Left renal cortex interstitium (tissue), 4 donors: ENCODE results near the gene GPSM1. TPM values are rescaled to one million over a fixed set of nuclear protein-coding genes. Genes with fewer than 3 reads are reported as not detected.
"Not testable (repeated sequence)": the region's sequence is repeated elsewhere in the genome, so short reads cannot be mapped to it uniquely, and the experiment has no call there.

Experiments
- DNase-seq, 4 donors: peaks; one replicate each; pipeline ENCODE4 v3.0.0-alpha.2; 2013; ENCODE audit warnings: low read depth in 4 of 4, low spot score in 2 of 4, missing footprints in 1 of 4
- polyA plus RNA-seq, 4 donors: library from polyadenylated mRNA; unstranded; fragments of 120-200 nt; gene quantifications; one replicate each; pipeline ENCODE4 v1.2.1, GENCODE V29; 2013; ENCODE audit not compliant: insufficient read length in 4 of 4

Gene GPSM1
- polyA plus RNA-seq, 4 donors, result 22.7 to 48.8 (median 42.0) TPM

DNA sequence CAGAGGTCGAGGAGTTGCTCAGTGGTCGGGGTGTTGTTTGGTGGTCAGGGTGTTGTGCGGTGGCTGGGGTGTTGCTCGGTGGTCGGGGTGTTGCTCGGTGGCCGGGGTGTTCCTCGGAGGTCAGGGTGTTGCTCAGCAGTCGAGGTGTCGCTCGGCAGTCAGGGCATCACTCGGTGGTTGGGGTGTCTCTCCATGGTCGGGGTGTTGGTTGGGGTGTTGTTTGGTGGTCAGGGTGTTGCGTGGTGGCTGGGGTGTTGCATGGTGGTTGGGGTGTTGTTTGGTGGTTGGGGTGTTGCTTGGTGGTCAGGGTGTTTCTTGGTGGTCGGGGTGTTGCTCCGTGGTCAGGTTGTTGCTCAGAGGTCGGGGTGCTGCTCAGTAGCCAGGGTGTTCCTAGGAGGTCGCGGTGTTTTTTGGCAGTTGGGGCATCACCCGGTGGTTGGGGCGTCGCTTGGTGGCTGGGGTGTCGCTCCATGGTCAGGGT lies 11.0 kb upstream of the GPSM1 start:
- no peak for DNase-seq

DNA sequence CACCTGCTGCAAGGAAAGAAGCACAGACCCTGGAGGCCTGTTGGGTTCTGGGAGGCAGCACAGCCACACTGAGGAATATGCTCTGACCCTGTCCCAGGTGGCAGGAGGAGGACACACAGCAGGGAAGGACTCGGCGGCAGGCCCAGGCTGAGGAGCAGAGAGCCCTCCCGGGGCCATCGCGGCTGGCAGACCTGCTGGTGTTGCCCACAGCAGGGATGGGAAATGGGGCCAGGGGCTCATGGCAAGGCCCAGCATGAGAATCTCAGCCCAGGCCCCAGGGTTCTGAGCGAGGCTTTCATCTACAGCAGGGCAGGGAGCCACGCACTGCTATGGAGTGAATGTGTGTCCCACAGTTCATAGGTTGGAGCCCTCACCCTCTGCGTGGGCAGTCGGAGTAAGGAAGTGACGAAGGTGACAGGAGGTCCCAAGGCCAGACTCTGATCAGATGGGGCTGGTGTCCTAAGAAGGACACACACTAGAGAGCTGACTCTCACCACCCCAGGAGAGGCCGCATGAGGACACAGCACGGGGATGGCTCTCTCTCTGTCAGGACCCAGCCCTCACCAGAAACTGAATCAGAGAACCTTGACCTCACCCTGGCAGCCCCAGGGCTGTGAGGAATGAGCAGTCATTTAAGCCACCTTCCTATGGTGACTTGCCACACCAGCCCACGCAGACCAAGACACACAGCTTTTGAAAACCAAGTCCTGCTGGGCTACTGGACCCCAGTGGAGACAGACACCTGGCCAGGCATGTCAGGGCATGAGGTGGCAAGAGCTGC lies 10.3 kb upstream of the GPSM1 start:
- no peak for DNase-seq

DNA sequence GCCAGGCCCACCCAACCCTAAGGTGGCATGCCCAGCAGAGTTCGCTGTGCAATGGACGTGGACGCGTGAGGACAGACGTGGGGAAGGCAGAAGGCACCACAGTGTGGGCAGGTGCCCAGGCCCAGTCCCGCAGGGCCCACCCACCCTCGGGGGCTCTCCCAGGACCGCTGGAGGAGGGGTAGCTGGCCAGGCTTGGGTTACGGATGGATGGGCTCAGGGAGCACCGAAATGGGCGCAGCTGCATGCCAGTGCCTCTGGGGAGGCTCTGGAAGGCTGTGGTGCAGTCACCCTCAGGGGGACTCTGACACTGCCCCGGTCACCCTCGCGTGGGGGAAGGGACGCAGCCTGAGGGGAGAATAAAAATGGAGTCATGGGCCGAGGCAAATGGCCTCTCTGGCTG lies 9.6 kb upstream of the GPSM1 start:
- DNase-seq, result no peak

DNA sequence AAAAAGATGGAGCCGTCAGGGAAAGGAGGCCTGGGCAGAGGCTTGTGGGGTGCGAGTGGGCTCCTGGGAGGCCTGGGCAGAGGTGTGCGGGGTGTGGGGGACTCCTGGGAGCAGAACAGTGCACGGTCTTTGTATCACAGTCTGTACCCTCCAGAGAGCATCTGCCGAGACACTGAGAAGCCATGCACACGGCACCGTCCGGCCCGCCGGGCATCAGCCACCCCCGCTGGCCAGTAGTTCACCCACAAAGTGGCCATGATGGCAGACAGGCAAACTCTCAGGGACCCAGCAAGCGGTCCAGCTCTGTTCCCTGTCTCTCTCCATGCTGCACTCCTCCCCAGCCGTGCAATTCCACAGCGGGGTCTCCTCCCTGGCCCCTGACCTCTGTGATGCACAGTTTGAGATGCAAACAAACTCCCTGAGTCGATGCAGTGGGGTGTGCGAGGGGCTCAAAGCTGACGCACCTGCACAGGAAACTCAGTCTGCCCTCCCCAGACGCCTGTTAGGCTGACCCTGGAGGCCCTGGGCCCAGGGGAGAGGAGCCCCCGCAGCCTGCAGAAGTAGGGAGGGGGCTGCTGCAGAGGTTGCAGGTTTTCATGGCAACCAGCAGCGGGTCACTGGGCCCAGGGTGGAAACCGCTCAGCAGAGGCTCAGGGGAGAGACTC lies 9.1 kb upstream of the GPSM1 start:
- DNase-seq, result no peak

DNA sequence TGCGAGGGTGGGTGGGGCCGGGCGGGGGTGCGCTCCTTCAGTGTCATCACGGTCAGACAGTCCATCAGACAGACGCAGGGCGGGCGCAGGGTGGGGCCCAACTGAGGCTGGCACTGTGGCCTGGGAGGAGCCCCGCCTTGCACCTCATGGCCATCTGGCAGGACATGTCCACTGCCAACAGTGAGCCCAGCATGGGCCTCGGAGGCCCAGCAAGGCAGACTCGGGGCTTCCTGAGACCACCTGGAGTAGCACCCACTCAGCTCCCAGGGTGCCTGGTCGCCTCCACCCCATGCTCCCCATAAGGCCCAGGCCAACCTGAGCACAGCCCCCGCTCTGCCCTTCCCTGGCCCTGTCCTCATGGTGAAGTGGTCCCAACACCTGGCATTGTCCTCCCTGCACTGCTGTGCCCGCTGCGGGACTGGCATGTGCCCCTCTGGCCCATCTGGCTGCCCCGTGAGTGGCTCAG lies 8.5 kb upstream of the GPSM1 start:
- no peak for DNase-seq

DNA sequence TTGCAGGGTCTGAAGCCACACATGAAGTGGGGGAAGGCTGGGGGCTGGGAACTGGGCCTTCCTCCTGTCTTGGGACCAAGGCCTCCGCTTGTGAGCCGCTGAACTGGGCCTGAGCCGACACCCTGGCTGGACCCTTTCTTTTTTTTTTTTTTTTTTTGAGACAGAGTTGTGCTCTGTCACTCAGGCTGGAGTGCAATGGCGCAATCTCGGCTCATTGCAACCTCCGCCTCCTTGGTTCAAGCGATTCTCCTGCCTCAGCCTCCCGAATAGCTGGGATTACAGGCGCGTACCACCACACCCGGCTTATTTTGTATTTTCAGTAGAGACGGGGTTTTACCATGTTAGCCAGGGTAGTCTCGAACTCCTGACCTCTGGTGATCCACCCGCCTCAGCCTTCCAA lies 8.1 kb upstream of the GPSM1 start:
- not testable (repeated sequence) for DNase-seq

DNA sequence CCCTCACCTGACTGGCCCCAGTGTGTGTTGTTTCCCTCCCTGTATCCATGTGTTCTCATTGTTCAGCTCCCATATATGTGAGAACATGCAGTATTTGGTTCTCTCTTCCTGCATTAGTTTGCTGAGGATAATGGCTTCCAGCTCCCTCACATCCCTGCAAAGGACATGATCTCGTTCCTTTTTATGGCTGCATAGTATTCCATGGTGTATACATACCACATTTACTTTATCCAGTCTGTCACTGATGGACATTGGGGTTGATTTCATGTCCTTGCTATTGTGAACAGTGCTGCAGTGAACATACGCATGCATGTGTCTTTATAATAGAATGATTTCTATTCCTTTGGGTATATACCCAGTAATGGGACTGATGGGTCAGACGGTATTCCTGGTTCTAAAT lies 7.4 kb upstream of the GPSM1 start:
- DNase-seq, result not testable (repeated sequence)

DNA sequence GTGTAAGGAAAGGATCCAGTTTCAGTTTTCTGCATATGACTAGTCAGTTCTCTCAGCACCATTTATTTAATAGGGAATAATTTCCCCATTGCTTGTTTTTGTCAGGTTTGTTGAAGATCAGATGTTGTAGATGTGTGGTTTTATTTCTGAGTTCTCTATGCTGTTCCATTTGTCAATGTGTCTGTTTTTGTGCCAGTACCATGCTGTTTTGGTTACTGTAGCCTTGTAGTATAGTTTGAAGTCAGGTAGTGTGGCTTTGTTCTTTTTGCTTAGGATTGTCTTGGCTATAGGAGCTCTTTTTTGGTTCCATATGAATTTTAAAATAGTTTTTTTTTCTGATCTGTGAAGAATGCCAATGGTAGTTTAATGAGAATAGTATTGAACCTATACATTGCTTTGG lies 6.4 kb upstream of the GPSM1 start:
- DNase-seq, result not testable (repeated sequence)

DNA sequence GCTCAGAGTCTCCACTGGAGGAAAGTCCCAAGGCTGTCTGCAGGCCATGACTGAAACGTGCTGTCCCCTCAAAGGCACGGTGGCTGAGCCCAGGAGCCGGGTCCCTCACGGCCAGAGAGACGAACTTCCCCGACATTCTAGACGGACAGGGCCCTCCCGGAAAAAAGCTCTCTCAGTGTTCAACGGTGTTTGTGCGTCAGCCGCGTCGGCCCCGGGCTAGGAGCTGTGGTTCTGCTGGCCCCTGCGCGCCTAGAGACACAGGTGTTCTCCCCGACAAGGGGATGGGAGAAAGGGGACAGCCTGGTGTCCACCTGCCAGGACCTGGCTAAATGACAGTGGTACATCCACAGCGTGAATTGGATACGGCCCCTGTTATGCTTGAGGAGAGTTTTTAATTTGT lies 5.8 kb upstream of the GPSM1 start:
- no peak for DNase-seq

DNA sequence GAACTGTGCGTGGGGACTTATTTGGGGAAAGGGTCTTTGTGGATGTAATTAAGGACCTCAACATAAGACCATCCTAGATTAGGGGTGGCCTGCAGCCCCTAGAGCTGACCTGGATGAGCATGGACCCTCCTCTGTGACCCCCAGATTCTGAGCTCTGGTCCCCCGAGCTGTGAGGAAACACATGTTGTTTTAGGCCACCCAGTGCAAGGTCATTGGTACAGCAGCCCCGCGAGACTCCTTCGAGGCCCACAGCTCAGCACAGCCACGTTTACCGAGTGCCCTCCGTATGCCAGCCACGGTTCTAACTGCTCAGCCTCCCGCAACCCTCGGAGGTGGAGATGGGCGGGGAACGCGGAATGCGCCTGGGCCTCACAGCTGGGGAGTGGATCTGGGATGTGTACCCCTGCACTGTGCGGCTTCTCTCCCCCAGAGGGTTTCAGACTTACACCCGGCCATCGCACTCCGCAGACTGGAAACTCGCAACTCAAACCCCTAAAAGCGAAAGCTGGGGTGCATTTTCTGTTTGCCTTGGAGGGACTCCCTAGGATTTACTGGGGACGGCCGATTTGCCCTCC lies 4.5 kb upstream of the GPSM1 start:
- DNase-seq, result no peak

DNA sequence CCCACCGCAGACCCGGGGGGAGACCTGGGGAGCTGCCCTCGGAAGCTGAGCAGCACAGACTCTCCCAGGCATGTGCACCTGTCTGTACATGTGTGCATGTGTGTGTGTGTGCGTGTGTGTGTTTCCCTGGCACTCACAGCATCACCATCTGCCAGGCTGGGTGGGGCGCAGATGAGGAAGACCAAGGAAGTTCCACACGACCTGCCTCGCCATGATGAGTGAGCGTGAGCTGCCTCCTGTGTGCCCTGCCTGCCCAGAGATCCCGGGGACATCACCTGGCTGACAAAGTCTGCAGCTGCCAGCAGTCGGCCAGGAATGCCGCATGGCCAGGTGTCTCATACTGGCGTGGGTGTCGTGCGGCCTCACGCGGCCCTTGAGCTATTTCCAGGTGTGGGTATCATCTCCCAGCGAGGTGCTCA lies 4.0 kb upstream of the GPSM1 start:
- no peak for DNase-seq

DNA sequence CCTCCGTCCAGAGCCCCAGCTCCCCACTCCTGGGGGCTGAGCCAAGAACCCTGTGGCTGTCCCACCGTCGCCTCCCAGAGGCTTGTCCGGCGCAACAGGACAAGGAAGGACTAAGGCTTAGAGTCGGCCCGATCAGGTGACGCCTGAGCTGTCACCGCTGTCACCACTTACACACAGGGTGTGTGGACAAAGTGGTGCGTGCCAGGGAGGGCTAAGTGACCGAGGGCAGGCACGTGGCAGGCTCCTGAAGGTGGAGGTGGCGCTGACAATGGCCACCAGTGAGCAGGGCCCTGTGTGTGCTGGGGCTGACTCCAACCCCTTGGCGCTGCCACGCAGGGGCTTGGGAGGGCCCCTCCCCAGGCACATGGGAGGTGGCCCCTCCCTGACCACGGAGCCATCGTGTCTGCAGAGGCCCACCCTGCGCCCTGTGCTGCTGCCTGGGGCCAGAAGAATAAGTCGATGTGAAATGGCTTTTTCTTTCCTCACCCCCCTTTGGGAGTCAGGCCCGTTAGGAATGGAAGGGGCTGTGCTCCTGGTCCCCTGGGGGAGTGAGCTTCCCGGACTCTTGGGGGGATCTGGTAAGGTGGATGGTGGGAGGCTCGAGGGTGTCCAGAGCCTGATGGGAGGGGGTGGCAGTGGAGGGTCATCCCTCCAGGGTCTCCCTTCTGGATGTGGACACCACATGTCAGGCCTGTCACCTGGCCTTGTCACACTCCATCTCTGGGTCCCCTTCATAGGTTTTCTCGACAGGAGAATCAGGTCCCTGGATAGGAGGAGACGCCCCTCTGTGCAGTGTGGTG lies 2.6 kb upstream of the GPSM1 start:
- no peak for DNase-seq

DNA sequence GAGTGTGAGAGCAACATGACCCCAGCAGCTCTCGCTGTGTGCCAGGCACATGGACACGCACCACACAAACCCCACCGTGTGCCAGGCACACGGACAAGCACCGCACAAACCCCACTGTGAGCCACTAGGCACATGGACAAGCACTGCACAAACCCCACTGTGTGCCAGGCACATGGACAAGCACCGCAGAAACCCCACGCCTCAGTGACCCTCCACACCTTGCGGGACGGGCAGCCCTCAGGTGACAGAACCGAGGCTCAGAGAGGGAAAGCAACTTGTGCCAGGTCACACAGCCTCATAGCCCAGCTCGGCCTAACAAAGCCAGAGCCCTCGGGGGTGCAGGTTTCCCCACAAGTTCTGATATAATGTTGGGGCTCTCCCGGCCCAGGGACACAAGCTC lies 2.0 kb upstream of the GPSM1 start:
- no peak for DNase-seq

DNA sequence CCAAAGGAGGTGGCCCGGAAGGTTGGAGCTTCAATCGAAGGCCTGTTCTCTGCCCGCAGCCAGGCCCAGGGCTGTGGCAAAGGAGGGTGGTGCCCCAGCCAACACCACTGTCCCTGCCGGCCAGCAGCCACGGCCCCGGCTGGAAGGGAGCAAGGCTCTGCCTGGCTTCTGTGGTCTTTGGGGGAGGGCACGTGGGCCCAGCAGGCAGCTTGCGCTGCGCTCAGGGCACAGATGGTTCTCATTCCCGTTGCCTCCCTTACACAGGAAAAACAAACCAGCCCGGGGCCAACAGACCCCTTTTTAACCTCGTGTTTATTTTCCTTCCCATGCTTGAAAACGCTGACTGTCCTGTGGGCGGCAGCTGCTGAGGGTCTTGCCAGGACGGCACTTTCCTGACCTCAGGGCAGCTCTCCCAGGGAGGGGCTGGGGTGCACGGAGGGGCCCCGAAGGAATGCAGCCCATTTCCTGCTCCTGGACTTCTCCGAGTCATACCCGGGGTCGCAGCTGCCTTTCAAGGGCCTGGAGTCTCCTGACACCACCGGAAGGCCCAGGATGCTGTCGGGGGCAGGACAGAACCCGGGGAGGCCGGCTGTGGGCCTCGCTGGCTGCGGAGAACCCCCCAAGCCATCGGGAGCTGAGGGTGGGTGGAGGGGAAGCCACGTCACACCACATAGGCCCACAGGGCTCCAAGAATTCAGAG lies 1.1 kb upstream of the GPSM1 start:
- DNase-seq, result no peak

DNA sequence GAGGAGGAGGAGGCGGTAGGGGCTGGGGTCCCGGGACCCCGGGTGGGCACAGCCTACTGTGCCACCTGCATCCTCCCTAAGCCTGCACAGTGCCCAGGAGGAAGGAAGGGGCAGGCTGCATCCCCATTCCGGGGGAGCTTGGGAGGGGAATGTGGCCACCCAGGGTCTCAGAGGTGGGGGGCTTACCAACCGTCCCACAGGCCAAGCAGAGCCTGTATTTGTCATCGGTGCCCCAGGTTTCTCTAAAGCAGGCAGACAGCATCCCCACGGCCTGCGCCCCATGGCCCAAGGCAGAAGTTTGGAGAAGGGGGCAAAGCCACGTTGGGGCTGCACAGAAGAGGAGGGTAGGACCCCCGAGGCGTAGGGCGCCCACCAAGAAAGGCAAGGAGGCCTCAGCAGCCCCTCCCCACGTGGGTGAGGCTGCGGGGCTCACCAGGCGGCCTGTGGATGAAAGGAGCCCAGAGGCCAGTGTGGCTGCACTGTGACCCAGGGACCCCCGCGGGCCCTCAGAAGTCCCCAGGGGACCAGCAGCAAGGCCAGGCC lies 507 bp upstream of the GPSM1 start:
- DNase-seq, result no peak

DNA sequence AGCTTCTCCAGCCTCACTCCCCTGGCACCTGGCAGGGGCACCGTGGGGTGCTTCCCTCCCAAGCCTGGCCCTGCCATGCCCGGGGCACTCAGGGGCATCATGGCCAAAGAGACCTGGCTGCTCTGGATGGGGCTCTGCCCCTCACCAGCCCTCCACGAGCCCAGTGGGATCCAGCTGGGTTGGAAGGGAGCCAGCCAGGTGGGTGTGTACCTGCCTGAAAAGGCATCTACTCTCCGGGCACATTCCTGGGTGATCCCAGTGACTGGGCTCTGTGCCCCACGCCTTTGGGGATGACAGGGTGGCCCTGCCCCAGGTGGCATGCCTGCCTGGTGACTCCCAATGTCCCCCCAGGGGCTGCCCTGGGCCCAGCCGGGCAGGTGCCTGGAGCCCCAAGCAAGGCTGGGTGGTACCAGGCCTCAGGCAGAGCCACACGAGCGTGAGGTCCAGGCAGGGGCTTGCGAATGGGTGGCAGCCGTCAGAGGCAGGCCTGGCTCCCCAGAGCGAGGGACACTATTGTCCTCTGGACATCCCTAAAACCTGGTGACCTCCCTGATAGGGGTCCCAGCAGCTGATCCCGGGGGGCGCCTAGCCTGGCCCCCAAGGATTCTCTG lies 777 bp downstream of the GPSM1 start:
- DNase-seq, result no peak

DNA sequence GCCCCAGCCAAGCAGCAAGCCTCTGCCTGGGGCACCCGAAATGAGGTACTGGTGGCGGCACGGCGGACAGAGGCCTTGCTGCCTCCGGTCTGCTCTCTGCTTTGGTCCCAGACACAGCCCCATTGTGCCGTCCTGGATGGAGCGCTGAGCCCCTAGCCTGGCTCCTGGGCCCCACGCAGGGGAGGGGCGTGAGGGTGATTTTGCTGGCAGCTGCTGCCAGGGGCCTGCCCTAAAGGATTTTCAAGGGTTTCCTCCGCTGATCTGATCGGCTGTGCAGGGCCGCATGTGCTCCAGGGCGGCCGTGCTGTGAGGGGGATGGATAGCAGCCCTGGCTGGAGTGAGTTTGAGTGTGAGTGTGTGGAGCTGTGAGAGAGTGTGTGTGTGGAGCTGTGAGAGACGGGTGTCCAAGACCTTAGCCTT lies 1.3 kb downstream of the GPSM1 start:
- no peak for DNase-seq

DNA sequence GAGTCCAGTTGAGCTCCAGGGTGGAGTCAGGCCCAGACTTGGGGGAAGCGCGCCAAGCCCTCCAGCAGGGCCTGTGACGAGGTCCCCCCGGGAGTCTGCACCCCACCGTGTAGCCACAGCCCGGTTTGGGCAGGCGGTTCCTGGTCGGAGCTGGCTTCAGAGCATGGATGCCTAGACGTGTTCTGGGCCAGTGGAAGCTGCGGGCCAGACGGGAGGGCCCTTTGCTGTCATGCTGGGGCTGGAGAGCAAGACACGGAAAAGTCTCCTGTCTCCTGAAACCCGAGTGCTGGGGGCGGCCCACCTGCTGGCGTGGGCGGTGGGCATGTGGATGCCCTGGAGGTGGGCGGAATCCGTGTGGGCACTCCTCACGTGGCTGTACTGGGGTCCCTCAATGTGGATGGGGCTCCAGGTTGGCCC lies 1.9 kb downstream of the GPSM1 start:
- no peak for DNase-seq

DNA sequence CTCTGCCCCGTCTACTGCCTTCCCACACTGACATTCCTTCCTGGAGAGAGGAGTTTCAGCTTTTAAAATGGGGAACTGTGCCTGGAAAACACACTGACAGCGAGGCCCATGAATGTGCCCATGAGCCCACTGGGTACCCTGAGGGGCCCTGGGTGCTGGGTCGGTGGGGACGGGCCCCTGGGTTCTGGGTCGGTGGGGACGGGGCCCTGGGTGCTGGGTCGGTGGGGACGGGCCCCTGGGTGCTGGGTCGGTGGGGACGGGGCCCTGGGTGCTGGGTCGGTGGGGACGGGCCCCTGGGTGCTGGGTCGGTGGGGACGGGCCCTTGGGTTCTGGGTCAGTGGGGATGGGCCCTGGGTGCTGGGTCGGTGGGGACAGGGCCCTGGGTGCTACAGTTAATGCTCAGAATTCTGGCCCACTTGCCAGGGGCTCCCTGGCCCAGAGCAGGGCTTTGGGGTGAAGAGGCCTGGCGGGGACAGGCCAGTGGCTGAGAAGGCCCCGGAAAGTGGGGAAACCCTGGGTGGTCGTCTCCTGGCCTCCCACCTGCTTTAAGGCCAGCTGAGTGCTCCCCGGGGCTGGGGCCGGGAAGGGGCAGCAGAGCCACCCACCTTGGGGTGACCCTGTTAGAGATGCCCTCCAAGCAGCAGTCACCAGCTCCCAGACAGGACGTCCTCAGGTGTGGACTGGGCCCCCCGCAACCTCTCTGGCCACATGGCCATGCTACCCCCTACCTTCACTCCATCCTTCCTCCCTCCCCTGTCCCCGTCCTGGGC lies 2.5 kb downstream of the GPSM1 start:
- no peak for DNase-seq
